Measurements from ENCODE around the gene TADA3. TPM values are rescaled to one million over a fixed set of nuclear protein-coding genes. Genes with fewer than 3 reads are reported as not detected.
A peak's percentile ranks its signal among the peaks of the same experiment; 100 is the strongest.
"Not testable (repeated sequence)": the region's sequence is repeated elsewhere in the genome, so short reads cannot be mapped to it uniquely, and the experiment has no call there.

TADA3 gene
- total RNA-seq, 6 experiments from 2014 or later, result 24.6 to 43.8 (median 28.1) TPM

- Histone ChIP-seq H3K9me3 (no peaks in the 10 kb centered on the region), H3K27me3 (no peaks in the 10 kb centered on the region), H3K36me3 (peaks cover 0 to 6% (median 0%) of the 10 kb centered on the region in 4 donors), H3K4me3 (no peak overlapping the region), H3K27ac (no peak overlapping the region), H3K4me1 (peaks cover 0 to 19% (median 11%) of the 10 kb centered on the region in 4 donors)
- WGBS (ENCODE audit: insufficient coverage, low coverage, low lambda C conversion rate, missing lambda C conversion rate), result 78% methylated on average over 5 of the region's 5 CpGs
- DNase-seq (no peak), ATAC-seq (no peak)
- TF ChIP-seq POLR2A (IDR thresholded peaks at IDR 0.05) (no peak), CTCF (IDR thresholded peaks at IDR 0.05) (no peak)
- intact Hi-C loops (cut with DNase I), result no loop called here
Observed at GRCh38 chr3:9776896-9777693, 15.2 kb downstream of the TADA3 start.

GRCh38 chr3:9771007-9771406, 21.3 kb downstream of the TADA3 start:
- DNase-seq; H3K36me3 ChIP-seq; H3K9me3 ChIP-seq; ATAC-seq; intact Hi-C loops (cut with DNase I); H3K27me3 ChIP-seq: not testable (repeated sequence)
- Histone ChIP-seq H3K4me3 (peak overlapping the region in 2 of 3 donors; percentile 65 to 77), H3K27ac (peak overlapping the region in 2 of 3 donors; percentile 41 to 81), H3K4me1 (peaks cover 0 to 18% (median 4%) of the 10 kb centered on the region in 4 donors)
- WGBS (ENCODE audit: insufficient coverage, low coverage, low lambda C conversion rate, missing lambda C conversion rate), result 50% methylated on average over 1 of the region's 2 CpGs

DNA sequence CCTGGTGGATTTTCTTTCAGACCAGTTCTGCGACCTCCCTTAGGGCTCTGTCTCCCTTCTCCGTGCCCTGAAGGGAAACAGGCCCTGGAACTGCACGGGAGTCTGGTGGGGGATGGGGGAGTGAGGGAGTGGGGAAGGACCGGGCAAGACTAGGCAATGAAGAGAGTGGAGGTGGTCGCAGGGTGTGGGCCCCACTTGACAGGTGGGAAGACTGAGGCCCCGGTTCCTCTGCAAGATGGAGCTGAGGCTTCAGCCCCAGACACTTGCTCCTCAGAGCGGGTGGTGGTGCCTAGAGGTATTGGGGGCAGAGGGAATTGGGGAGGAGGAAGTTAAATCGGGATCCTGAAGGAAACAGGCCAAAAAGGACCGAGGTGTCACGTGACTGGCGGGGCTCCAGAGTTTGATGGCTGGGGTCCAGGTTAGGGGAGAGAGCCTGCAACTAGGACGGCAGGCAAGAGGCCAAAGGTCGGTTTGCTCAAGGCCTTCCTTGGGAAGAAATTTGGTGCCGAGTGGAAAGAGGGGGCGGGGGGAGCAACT, 21.9 kb downstream of the TADA3 start:
- TF ChIP-seq CTCF (IDR thresholded peaks at IDR 0.05) (no peak), POLR2A (IDR thresholded peaks at IDR 0.05) (no peak)
- DNase-seq (peak; percentile 93 to 99 (median 97)), ATAC-seq (peak; percentile 62 to 68 (median 65))
- Histone ChIP-seq H3K4me1 (peaks cover 0 to 18% (median 4%) of the 10 kb centered on the region in 4 donors), H3K9me3 (no peaks in the 10 kb centered on the region), H3K36me3 (peaks cover 0 to 9% (median 2%) of the 10 kb centered on the region in 4 donors), H3K27me3 (no peaks in the 10 kb centered on the region), H3K27ac (peak overlapping the region; percentile 81 to 84 (median 81)), H3K4me3 (peak overlapping the region; percentile 65 to 95 (median 77))
- WGBS (ENCODE audit: insufficient coverage, low coverage, low lambda C conversion rate, missing lambda C conversion rate), result 5% methylated on average over 13 of the region's 15 CpGs
- intact Hi-C loops (cut with DNase I), result no loop called here

DNA sequence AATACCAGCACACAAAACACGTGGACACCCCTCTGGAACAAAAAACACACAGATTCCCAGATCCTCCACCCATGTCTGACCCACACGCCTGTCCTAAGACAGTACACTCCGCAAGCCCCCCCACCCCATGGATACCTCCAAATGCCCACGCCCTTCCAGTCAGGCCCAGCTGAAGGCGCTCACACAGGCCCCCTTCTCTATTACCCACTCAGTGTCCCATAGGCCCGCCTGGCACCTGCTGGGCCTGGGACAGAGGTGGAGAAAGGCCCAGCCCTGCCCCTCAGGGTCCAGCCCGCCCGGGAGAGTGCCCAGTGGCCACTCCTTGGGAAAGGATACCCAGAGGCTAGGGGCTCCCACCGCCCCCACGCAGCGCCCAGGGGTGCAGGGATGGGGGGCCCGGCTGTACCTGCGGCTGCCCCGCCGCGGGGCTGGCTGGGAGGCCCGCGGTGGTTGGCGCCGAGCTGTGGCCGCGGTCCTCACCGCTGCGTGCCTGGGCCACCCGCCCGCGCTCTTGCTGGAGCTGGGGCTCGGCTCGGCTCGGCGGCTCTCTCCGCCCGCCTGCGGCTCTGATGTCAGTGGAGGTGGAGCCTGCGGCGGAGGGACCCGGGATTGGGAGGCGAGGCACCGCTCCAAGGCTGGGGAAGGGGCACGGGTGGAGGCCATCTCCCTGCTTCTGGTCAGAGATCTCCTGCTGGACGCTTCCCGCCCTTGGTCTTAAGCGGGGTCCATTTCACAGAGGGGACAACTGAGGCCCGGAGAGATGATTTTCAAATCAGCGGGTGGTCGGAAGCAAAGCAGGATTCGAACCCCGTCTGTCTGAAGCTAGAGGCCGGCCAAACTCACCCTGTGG, 22.6 kb downstream of the TADA3 start, which contains the start of gene CAMK1:
Gene CAMK1, minus strand, starts transcription at position 522 of the 850 bp plus-strand sequence. CDS start 2,198 bp downstream, outside the sequence.
- Histone ChIP-seq H3K9me3 (no peaks in the 10 kb centered on the region), H3K36me3 (peaks cover 0 to 9% (median 4%) of the 10 kb centered on the region in 4 donors), H3K4me1 (peaks cover 0 to 18% (median 4%) of the 10 kb centered on the region in 4 donors), H3K4me3 (peak within 1 kb of the TSS; percentile 65 to 95 (median 77)), H3K27ac (peak within 1 kb of the TSS; percentile 81 to 84 (median 81)), H3K27me3 (no peaks in the 10 kb centered on the region)
- TF ChIP-seq CTCF (IDR thresholded peaks at IDR 0.05), result no peak
- peak; percentile 94 for TF ChIP-seq POLR2A (IDR thresholded peaks at IDR 0.05)
- intact Hi-C loops (cut with DNase I), result no loop called here
- peak; percentile 90 to 95 (median 93) for ATAC-seq
- peak; percentile 91 to 92 (median 92) for DNase-seq
- 8% methylated on average over 14 of the region's 49 CpGs for WGBS (ENCODE audit: insufficient coverage, low coverage, low lambda C conversion rate, missing lambda C conversion rate)

Data from right lobe of liver (tissue), 6 donors.